HCT116 (cell line): ENCODE measurements around the gene RIPOR2. TPM values are rescaled to one million over a fixed set of nuclear protein-coding genes. Genes with fewer than 3 reads are reported as not detected.

Experiments
- ATAC-seq: fragments of 200-7000 bp; cut with Tn5 transposase; 2 replicates; pipeline ENCODE4 v1.9.1; 2020; ENCODE audit warnings: mild to moderate bottlenecking, moderate library complexity
- BruUV-seq: library from RNA; stranded (reverse); fragments of 400-500 nt; replicated peaks from 2 replicates; lab custom pipeline; 2021; lab: Mats Ljungman, UMichigan
- CTCF ChIA-PET: fragments of 300-600 bp; sonication (Branson Sonifier 250); formaldehyde crosslinking; loops from one replicate; lab custom pipeline; 2021; ENCODE audit warnings: antibody characterized with exemption; lab: Charles Lee
- POLR2A ChIA-PET: fragments of 300-600, 350-600 bp; sonication (Branson Sonifier 250); formaldehyde crosslinking; loops from one replicate; lab custom pipeline; 2021; ENCODE audit warnings: antibody characterized with exemption; lab: Charles Lee
- RAD21 ChIA-PET, 2 experiments: fragments of 300-600 bp; sonication (Branson Sonifier 250); formaldehyde crosslinking; loops; one replicate each; lab custom pipeline; 2023; ENCODE audit warnings: low total read pairs in 2 of 2; ENCODE audit not compliant: uncharacterized antibody in 2 of 2, unreplicated experiment in 2 of 2, low non-redundant PET in 1 of 2; lab: Charles Lee
- DNase-seq: peaks from one replicate; pipeline ENCODE4 v3.0.0-alpha.2; 2010; ENCODE audit warnings: low read depth, low spot score
- H2AFZ ChIP-seq: fragments of 200-600 bp; shearing (Covaris generic), sonication (generic); 2 replicates; pipeline ENCODE4 v1.6.1; 2017; ENCODE audit warnings: low read depth, mixed run types, mixed read lengths, antibody characterized with exemption, low read length; ENCODE audit not compliant: poor library complexity, severe bottlenecking
- H3K27ac ChIP-seq: 2 replicates; pipeline ENCODE4 v1.5.1; 2012; ENCODE audit warnings: low read depth, low read length
- H3K27me3 ChIP-seq: fragments of 200-600 bp; sonication (generic); 2 replicates; pipeline ENCODE4 v1.6.1; 2016; ENCODE audit warnings: mixed run types, low read length, mixed read lengths; ENCODE audit not compliant: insufficient read depth
- H3K36me3 ChIP-seq, 2 experiments: fragments of 200-500 bp in 1 of 2; fragments of 200-600 bp in 1 of 2; sonication (Bioruptor generic) in 1 of 2; sonication (generic) in 1 of 2; 2 replicates each; pipeline versions ENCODE4 v1.5.1 to v1.6.1; 2014 to 2016; ENCODE audit warnings: low read length in 2 of 2, inconsistent platforms in 1 of 2, mixed read lengths in 1 of 2, mixed run types in 1 of 2; ENCODE audit not compliant: insufficient read depth in 2 of 2, control insufficient read depth in 1 of 2
- H3K4me1 ChIP-seq, 2 experiments: fragments of 200-600 bp in 1 of 2; sonication (generic) in 1 of 2; 2 replicates each; pipeline versions ENCODE4 v1.5.1 to v1.6.1; 2012 to 2017; ENCODE audit warnings: low read length in 2 of 2, inconsistent platforms in 1 of 2, mild to moderate bottlenecking in 1 of 2, mixed read lengths in 1 of 2, mixed run types in 1 of 2, moderate library complexity in 1 of 2; ENCODE audit not compliant: insufficient read depth in 2 of 2, control insufficient read depth in 1 of 2
- H3K4me2 ChIP-seq: fragments of 200-600 bp; sonication (generic); 2 replicates; pipeline ENCODE4 v1.6.1; 2017; ENCODE audit warnings: mixed run types, low read length, mixed read lengths
- H3K4me3 ChIP-seq, 2 experiments: fragments of 200-600 bp in 1 of 2; sonication (generic) in 1 of 2; replicated peaks in 1 of 2; 2 replicates each; pipeline ENCODE4 v1.5.1; 2011 to 2016; ENCODE audit warnings: low read length in 2 of 2, control low read depth in 1 of 2, low read depth in 1 of 2, mild to moderate bottlenecking in 1 of 2, mixed read lengths in 1 of 2, mixed run types in 1 of 2
- H3K79me2 ChIP-seq: fragments of 200-600 bp; sonication (generic); 2 replicates; pipeline ENCODE4 v1.6.1; 2017; ENCODE audit warnings: mild to moderate bottlenecking, mixed run types, low read length, moderate library complexity, mixed read lengths; ENCODE audit not compliant: insufficient read depth
- H3K9ac ChIP-seq: fragments of 200-600 bp; sonication (generic); 2 replicates; pipeline ENCODE4 v1.6.1; 2016; ENCODE audit warnings: low read length, mixed read lengths
- H3K9me2 ChIP-seq: fragments of 200-600 bp; sonication (generic), shearing (Covaris generic); 2 replicates; pipeline ENCODE4 v1.6.1; 2017; ENCODE audit warnings: mixed run types, mild to moderate bottlenecking, moderate library complexity; ENCODE audit not compliant: insufficient read depth
- H3K9me3 ChIP-seq, 2 experiments: fragments of 200-500 bp in 1 of 2; fragments of 200-600 bp in 1 of 2; sonication (Bioruptor generic) in 1 of 2; sonication (generic) in 1 of 2; 2 replicates each; pipeline ENCODE4 v1.6.1; 2014 to 2017; ENCODE audit warnings: low read length in 2 of 2, mixed read lengths in 2 of 2, inconsistent platforms in 1 of 2, low read depth in 1 of 2, mild to moderate bottlenecking in 1 of 2, mixed run types in 1 of 2, moderate library complexity in 1 of 2; ENCODE audit not compliant: control insufficient read depth in 1 of 2, insufficient read depth in 1 of 2
- H4K20me1 ChIP-seq: fragments of 200-600 bp; sonication (generic), shearing (Covaris generic); 2 replicates; pipeline ENCODE4 v1.6.1; 2017; ENCODE audit warnings: mixed run types, mild to moderate bottlenecking, moderate library complexity; ENCODE audit not compliant: insufficient read depth
- CEBPB ChIP-seq: IDR thresholded peaks from 2 replicates; pipeline ENCODE4 v1.6.1; 2012; ENCODE audit warnings: low read depth
- FOSL1 ChIP-seq: IDR thresholded peaks from 2 replicates; pipeline ENCODE4 v1.6.1; 2012; ENCODE audit warnings: low read depth
- POLR2A ChIP-seq: IDR thresholded peaks from 2 replicates; pipeline ENCODE4 v1.7.0; 2011; ENCODE audit warnings: borderline replicate concordance; ENCODE audit not compliant: insufficient read depth, insufficient read length; ENCODE audit errors: extremely low read depth
- POLR2AphosphoS5 ChIP-seq: IDR thresholded peaks from 2 replicates; pipeline ENCODE4 v1.6.1; 2011; ENCODE audit warnings: mild to moderate bottlenecking, low read depth, low read length, moderate library complexity
- RAD21 ChIP-seq: IDR thresholded peaks from 2 replicates; pipeline ENCODE4 v1.6.1; 2012; ENCODE audit warnings: low read depth, mild to moderate bottlenecking
- SIN3A ChIP-seq: IDR thresholded peaks from 2 replicates; pipeline ENCODE4 v1.6.1; 2012; ENCODE audit warnings: low read depth
- SP1 ChIP-seq: IDR thresholded peaks from 2 replicates; pipeline ENCODE4 v1.6.1; 2012; ENCODE audit warnings: low read depth
- ZFX ChIP-seq: fragments of 450-650 bp; IDR thresholded peaks from 2 replicates; pipeline ENCODE4 v1.6.1; 2017
- intact Hi-C: fragments of 100-400 bp; cut with micrococcal nuclease; formaldehyde crosslinking; loops from 2 replicates; pipeline ENCODE4 v1.10.0; 2022
- total RNA-seq: library from RNA; stranded (reverse); gene quantifications from one replicate; pipeline ENCODE4 v1.2.1, GENCODE V29; 2021; ENCODE audit not compliant: unreplicated experiment
- TF ChIP-seq, protein P1 (sequence below), 3 experiments: fragments of 200-600 bp in 1 of 3; sonication (generic) in 1 of 3; IDR thresholded peaks in 2 of 3; conservative IDR thresholded peaks in 1 of 3; 2 replicates each; pipeline ENCODE4 v1.5.1; 2012 to 2017; ENCODE audit warnings: low read depth in 2 of 3, low read length in 2 of 3, antibody characterized with exemption in 1 of 3, borderline replicate concordance in 1 of 3, control low read depth in 1 of 3, mild to moderate bottlenecking in 1 of 3, mixed read lengths in 1 of 3, mixed run types in 1 of 3, moderate library complexity in 1 of 3; ENCODE audit not compliant: insufficient read depth in 1 of 3
- TF ChIP-seq, protein P2 (sequence below): IDR thresholded peaks from 2 replicates; pipeline ENCODE4 v1.6.1; 2012

The RIPOR2 gene
- total RNA-seq, 1 experiment from 2014 or later = 0.44 TPM

GRCh38 chr6:24882835-24883555, 52.8 kb downstream of the RIPOR2 start:
- H3K27me3 ChIP-seq = no peaks in the 10 kb centered on the region
- ChIA-PET CTCF (no interaction called here), POLR2A (no interaction called here), RAD21 (no interaction called here)
- BruUV-seq = no TSS peak
- TF ChIP-seq FOSL1 = no peak
- TF ChIP-seq POLR2A = no peak
- no peak for TF ChIP-seq POLR2AphosphoS5
- no peak for TF ChIP-seq ZFX
- TF ChIP-seq SIN3A = no peak
- TF ChIP-seq RAD21 = no peak
- no peak for TF ChIP-seq SP1
- intact Hi-C loops = no loop called here
- no peak overlapping the region for H3K4me3 ChIP-seq
- no peak overlapping the region for H3K4me2 ChIP-seq
- no peaks in the 10 kb centered on the region for H3K4me1 ChIP-seq
- ATAC-seq (no peak), DNase-seq (no peak)
- H3K9me3 ChIP-seq = no peaks in the 10 kb centered on the region
- no peak overlapping the region for H3K9ac ChIP-seq
- no peak overlapping the region for H2AFZ ChIP-seq
- H3K27ac ChIP-seq = no peak overlapping the region
- no peaks in the 10 kb centered on the region for H4K20me1 ChIP-seq
- no peaks in the 10 kb centered on the region for H3K36me3 ChIP-seq
- no peaks in the 10 kb centered on the region for H3K9me2 ChIP-seq
- H3K79me2 ChIP-seq = no peaks in the 10 kb centered on the region

DNA sequence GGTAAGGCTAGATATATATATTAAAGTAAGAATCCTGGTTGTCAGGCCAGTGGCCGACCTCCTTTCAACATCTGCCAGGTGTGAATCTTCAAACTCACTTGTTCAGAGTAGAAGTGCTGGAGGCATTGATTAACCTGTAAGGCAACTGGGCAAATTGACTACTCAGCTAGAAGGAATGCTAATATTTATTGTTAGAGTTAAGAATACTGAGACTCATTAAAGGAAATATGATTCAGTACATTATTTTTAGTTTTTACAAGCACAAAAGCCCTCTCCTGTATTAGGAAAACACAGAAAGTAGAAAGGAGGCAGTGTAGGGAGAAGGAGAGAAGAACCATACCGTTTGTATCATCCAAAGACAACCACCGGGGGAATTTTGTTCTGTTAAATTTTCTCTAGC, 53.5 kb downstream of the RIPOR2 start:
- RAD21 ChIA-PET = no interaction called here
- H3K9me2 ChIP-seq = no peaks in the 10 kb centered on the region
- H3K4me2 ChIP-seq = no peak overlapping the region
- intact Hi-C loops = no loop called here
- no peaks in the 10 kb centered on the region for H3K4me1 ChIP-seq
- TF ChIP-seq CEBPB = no peak
- TF ChIP-seq, protein P1, sequence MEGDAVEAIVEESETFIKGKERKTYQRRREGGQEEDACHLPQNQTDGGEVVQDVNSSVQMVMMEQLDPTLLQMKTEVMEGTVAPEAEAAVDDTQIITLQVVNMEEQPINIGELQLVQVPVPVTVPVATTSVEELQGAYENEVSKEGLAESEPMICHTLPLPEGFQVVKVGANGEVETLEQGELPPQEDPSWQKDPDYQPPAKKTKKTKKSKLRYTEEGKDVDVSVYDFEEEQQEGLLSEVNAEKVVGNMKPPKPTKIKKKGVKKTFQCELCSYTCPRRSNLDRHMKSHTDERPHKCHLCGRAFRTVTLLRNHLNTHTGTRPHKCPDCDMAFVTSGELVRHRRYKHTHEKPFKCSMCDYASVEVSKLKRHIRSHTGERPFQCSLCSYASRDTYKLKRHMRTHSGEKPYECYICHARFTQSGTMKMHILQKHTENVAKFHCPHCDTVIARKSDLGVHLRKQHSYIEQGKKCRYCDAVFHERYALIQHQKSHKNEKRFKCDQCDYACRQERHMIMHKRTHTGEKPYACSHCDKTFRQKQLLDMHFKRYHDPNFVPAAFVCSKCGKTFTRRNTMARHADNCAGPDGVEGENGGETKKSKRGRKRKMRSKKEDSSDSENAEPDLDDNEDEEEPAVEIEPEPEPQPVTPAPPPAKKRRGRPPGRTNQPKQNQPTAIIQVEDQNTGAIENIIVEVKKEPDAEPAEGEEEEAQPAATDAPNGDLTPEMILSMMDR (IDR thresholded peaks at IDR 0.05 in 2 of 3, conservative IDR thresholded peaks at IDR 0.05 in 1 of 3; ENCODE audit: borderline replicate concordance in 1 of 3, insufficient read depth in 1 of 3, low read depth in 2 of 3, low read length in 2 of 3) = 0 out of 6 replicates have a peak, but pooled peaks of 1 of the 3 experiments have one; percentile 5
- TF ChIP-seq, protein P2, sequence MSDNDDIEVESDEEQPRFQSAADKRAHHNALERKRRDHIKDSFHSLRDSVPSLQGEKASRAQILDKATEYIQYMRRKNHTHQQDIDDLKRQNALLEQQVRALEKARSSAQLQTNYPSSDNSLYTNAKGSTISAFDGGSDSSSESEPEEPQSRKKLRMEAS = no peak
- H2AFZ ChIP-seq = no peak overlapping the region
- POLR2A ChIA-PET = no interaction called here
- H3K4me3 ChIP-seq = no peak overlapping the region
- H3K27me3 ChIP-seq = no peaks in the 10 kb centered on the region
- CTCF ChIA-PET = no interaction called here
- no peak for ATAC-seq
- H3K36me3 ChIP-seq = no peaks in the 10 kb centered on the region
- H3K27ac ChIP-seq = no peak overlapping the region
- H3K9ac ChIP-seq = no peak overlapping the region
- H3K79me2 ChIP-seq = no peaks in the 10 kb centered on the region
- H4K20me1 ChIP-seq = no peaks in the 10 kb centered on the region
- no TSS peak for BruUV-seq
- H3K9me3 ChIP-seq = no peaks in the 10 kb centered on the region
- DNase-seq = no peak
